SU-DHL-6 (cell line): Measurements from ENCODE around the gene ORMDL3.
"Not testable (repeated sequence)": the region's sequence is repeated elsewhere in the genome, so short reads cannot be mapped to it uniquely, and the experiment has no call there.

Source experiments
- H2AFZ ChIP-seq: fragments of 200-600 bp; sonication (generic); 2 replicates; pipeline ENCODE4 v1.6.1; 2014; ENCODE audit warnings: low read depth, mild to moderate bottlenecking, moderate library complexity, mixed read lengths, antibody characterized with exemption, low read length; ENCODE audit not compliant: severe bottlenecking
- H3F3A ChIP-seq: fragments of 200-600 bp; shearing (Covaris generic); 2 replicates; pipeline ENCODE4 v1.6.0; 2016; ENCODE audit warnings: antibody characterized with exemption, mild to moderate bottlenecking; ENCODE audit not compliant: insufficient read depth
- H3K27ac ChIP-seq: fragments of 200-600 bp; sonication (generic); 2 replicates; pipeline ENCODE4 v1.5.1; 2016; ENCODE audit warnings: low read depth, mild to moderate bottlenecking, low read length, moderate library complexity, mixed read lengths
- H3K27me3 ChIP-seq: fragments of 200-600 bp; sonication (generic), shearing (Covaris generic); 2 replicates; pipeline ENCODE4 v1.6.0; 2014; ENCODE audit warnings: mild to moderate bottlenecking, low read length
- H3K36me3 ChIP-seq: fragments of 200-600 bp; sonication (generic); 2 replicates; pipeline ENCODE4 v1.6.1; 2014; ENCODE audit warnings: mild to moderate bottlenecking, low read length, mixed read lengths
- H3K4me2 ChIP-seq: fragments of 300-600, 200-600 bp; shearing (Covaris generic), sonication (generic); 2 replicates; pipeline ENCODE4 v1.6.0; 2014; ENCODE audit warnings: low read length, low read depth, mild to moderate bottlenecking; ENCODE audit not compliant: poor library complexity, severe bottlenecking
- H3K4me3 ChIP-seq: fragments of 200-600 bp; sonication (generic); 2 replicates; pipeline ENCODE4 v1.5.1; 2014; ENCODE audit warnings: antibody characterized with exemption, low read length, mild to moderate bottlenecking, mixed read lengths; ENCODE audit not compliant: insufficient read depth, poor library complexity, severe bottlenecking
- H3K79me2 ChIP-seq: fragments of 200-600 bp; sonication (generic); 2 replicates; pipeline ENCODE4 v1.6.1; 2014; ENCODE audit warnings: mild to moderate bottlenecking, low read length, moderate library complexity; ENCODE audit not compliant: insufficient read depth
- H3K9ac ChIP-seq: fragments of 200-600 bp; sonication (generic); 2 replicates; pipeline ENCODE4 v1.7.0; 2014; ENCODE audit warnings: mild to moderate bottlenecking, low read length
- H3K9me2 ChIP-seq: fragments of 200-600 bp; sonication (generic); replicated peaks from 2 replicates; pipeline ENCODE4 v1.6.1; 2014; ENCODE audit warnings: low read length; ENCODE audit not compliant: insufficient read depth
- H3K9me3 ChIP-seq: fragments of 200-600 bp; sonication (generic); 2 replicates; pipeline ENCODE4 v1.6.1; 2014; ENCODE audit warnings: low read length, mixed read lengths; ENCODE audit not compliant: insufficient read depth
- H4K20me1 ChIP-seq: fragments of 200-600 bp; sonication (generic); 2 replicates; pipeline ENCODE4 v1.6.1; 2014; ENCODE audit warnings: low read depth, mild to moderate bottlenecking, antibody characterized with exemption, low read length, moderate library complexity, mixed read lengths
- CTCF ChIP-seq: fragments of 200-600 bp; sonication (generic); IDR thresholded peaks from one replicate; pipeline ENCODE4 v1.5.1; 2017; ENCODE audit warnings: antibody characterized with exemption, mild to moderate bottlenecking, low read length, moderate library complexity; ENCODE audit not compliant: insufficient read depth, poor library complexity, severe bottlenecking
- EZH2phosphoT487 ChIP-seq: fragments of 200-600 bp; sonication (generic), shearing (Covaris generic); conservative IDR thresholded peaks from 2 replicates; pipeline ENCODE4 v1.6.1; 2018; ENCODE audit warnings: mild to moderate bottlenecking, antibody characterized with exemption, low read length, moderate library complexity, mixed read lengths

Gene ORMDL3

GRCh38 chr17:39904990-39905288 is 22.5 kb downstream of the ORMDL3 start:
- Histone ChIP-seq H3K4me2 (no peak overlapping the region), H3K9me2 (no peaks in the 10 kb centered on the region), H3K9ac (no peak overlapping the region), H4K20me1 (no peaks in the 10 kb centered on the region), H3K36me3 (no peaks in the 10 kb centered on the region), H3F3A (no peaks in the 10 kb centered on the region), H3K4me3 (no peak overlapping the region), H3K27ac (no peak overlapping the region), H2AFZ (no peak overlapping the region), H3K79me2 (no peaks in the 10 kb centered on the region), H3K9me3 (no peaks in the 10 kb centered on the region), H3K27me3 (no peaks in the 10 kb centered on the region)
- TF ChIP-seq CTCF = no peak

GRCh38 chr17:39903158-39903884 is 24.1 kb downstream of the ORMDL3 start:
- no peaks in the 10 kb centered on the region for H3K27me3 ChIP-seq
- no peak for TF ChIP-seq EZH2phosphoT487
- no peak for TF ChIP-seq CTCF
- H3K9ac ChIP-seq = no peak overlapping the region
- no peak overlapping the region for H3K4me3 ChIP-seq
- H4K20me1 ChIP-seq = no peaks in the 10 kb centered on the region
- H3K4me2 ChIP-seq = no peak overlapping the region
- H3F3A ChIP-seq = no peaks in the 10 kb centered on the region
- H3K27ac ChIP-seq = no peak overlapping the region
- no peaks in the 10 kb centered on the region for H3K36me3 ChIP-seq
- H3K79me2 ChIP-seq = no peaks in the 10 kb centered on the region
- H2AFZ ChIP-seq = no peak overlapping the region
- no peaks in the 10 kb centered on the region for H3K9me2 ChIP-seq
- no peaks in the 10 kb centered on the region for H3K9me3 ChIP-seq

GRCh38 chr17:39902027-39902426 is 25.4 kb downstream of the ORMDL3 start:
- H3K27ac ChIP-seq, H3K4me2 ChIP-seq, H3K9me3 ChIP-seq, H3K79me2 ChIP-seq, H3K27me3 ChIP-seq, H3K36me3 ChIP-seq, H3K9ac ChIP-seq, H2AFZ ChIP-seq, H3K4me3 ChIP-seq, H3F3A ChIP-seq, H3K9me2 ChIP-seq, H4K20me1 ChIP-seq: not testable (repeated sequence)

- H3K4me3 ChIP-seq = no peak overlapping the region
- no peak overlapping the region for H3K4me2 ChIP-seq
- TF ChIP-seq CTCF (no peak), EZH2phosphoT487 (no peak)
- H3F3A ChIP-seq = no peaks in the 10 kb centered on the region
- H4K20me1 ChIP-seq = no peaks in the 10 kb centered on the region
- H3K9me3 ChIP-seq = no peaks in the 10 kb centered on the region
- H3K27ac ChIP-seq = no peak overlapping the region
- H2AFZ ChIP-seq = no peak overlapping the region
- no peak overlapping the region for H3K9ac ChIP-seq
- H3K27me3 ChIP-seq = no peaks in the 10 kb centered on the region
- no peaks in the 10 kb centered on the region for H3K9me2 ChIP-seq
- H3K79me2 ChIP-seq = no peaks in the 10 kb centered on the region
- H3K36me3 ChIP-seq = no peaks in the 10 kb centered on the region
Measured at GRCh38 chr17:39899215-39899614, 28.2 kb downstream of the ORMDL3 start.
